Activated CD8-positive, alpha-beta memory T cell treated with anti-CD3 and anti-CD28 coated beads, Interleukin-2, amount 10 ng/mL, durations not matched to agents 7 days and 5 days (primary cell): ENCODE data around the gene GATAD2B. TPM values are rescaled to one million over a fixed set of nuclear protein-coding genes. Genes with fewer than 3 reads are reported as not detected.
"Not testable (repeated sequence)": the region's sequence is repeated elsewhere in the genome, so short reads cannot be mapped to it uniquely, and the experiment has no call there.

ENCODE experiments used
- ATAC-seq: fragments of 150-1000 bp; cut with Tn5 transposase; one replicate; pipeline ENCODE4 v1.10.0; 2021; ENCODE audit warnings: moderate library complexity
- CTCF ChIA-PET: fragments of 350-600 bp; sonication (Branson Sonifier 250); formaldehyde crosslinking; loops from one replicate; lab custom pipeline; 2021; ENCODE audit warnings: antibody characterized with exemption; lab: Charles Lee
- DNase-seq: peaks from one replicate; pipeline ENCODE4 v3.0.0-alpha.2; 2020
- H3K27ac Mint-ChIP-seq: one replicate; pipeline ENCODE4 v1.8.0; 2021; ENCODE audit warnings: mild to moderate bottlenecking, mixed read lengths
- H3K27me3 Mint-ChIP-seq: one replicate; pipeline ENCODE4 v1.8.0; 2021; ENCODE audit warnings: mixed read lengths
- H3K36me3 Mint-ChIP-seq: one replicate; pipeline ENCODE4 v1.8.0; 2021; ENCODE audit warnings: mild to moderate bottlenecking, mixed read lengths
- H3K4me1 Mint-ChIP-seq: one replicate; pipeline ENCODE4 v1.8.0; 2021; ENCODE audit warnings: mixed read lengths
- H3K4me3 Mint-ChIP-seq: one replicate; pipeline ENCODE4 v1.8.0; 2021; ENCODE audit warnings: mild to moderate bottlenecking, moderate library complexity, mixed read lengths
- H3K9me3 Mint-ChIP-seq: one replicate; pipeline ENCODE4 v1.8.0; 2022; ENCODE audit warnings: low read depth, mixed read lengths
- total RNA-seq, 2 experiments: library from RNA; stranded (reverse); gene quantifications; one replicate each; pipeline ENCODE4 v1.2.3, GENCODE V29; 2021

The GATAD2B gene
- total RNA-seq, 2 experiments from 2014 or later: 72.5 to 77.9 TPM

DNA sequence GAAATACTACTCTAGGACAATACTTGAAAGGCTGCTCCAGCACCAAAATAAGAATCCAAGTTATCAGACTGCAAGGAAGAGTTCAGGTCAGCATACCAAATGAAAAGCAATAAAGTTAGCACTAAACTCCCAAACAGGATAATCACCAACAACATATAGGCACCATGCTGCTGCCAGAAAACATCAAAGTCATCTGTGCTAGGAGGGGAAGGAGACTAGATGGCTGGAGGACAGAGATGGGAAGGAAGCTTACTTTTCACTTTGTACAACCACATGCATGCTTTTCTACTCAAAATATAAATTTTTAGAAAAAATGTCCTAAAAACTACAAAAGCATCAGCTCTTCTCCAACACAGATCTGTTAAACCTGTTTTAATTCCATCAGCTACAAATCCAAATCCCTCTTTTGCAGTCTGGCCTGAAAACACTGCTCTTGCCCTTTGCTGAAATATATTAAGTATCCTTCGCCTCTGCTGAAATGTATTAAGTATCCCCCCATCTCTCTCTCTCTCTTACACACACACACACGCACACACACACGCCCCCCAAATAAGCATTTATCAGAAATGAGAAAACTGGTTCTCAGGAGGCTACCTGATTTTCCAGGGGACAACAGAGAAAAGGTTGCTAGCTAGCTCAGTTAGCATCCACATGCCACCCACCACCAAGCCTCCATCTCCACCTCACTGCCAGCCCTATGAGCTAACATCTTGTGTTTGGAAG, 1.5 kb downstream of the GATAD2B start:
- no peak for DNase-seq
- Mint-ChIP-seq H3K9me3 (no peaks in the 10 kb centered on the region), H3K27me3 (no peaks in the 10 kb centered on the region), H3K4me1 (peaks cover 48% of the 10 kb centered on the region), H3K27ac (peak overlapping the region; percentile 95), H3K4me3 (peak overlapping the region; percentile 96), H3K36me3 (peaks cover 16% of the 10 kb centered on the region)
- CTCF ChIA-PET: interaction anchor here (0.8 to 8.9 kb wide), 12 partner anchors 10 to 146 kb away, joined by 3 to 61 read pairs (median 4); partner anchors contain the start of genes CREB3L4, DENND4B, RAB13 and SLC27A3
- ATAC-seq: no peak

DNA sequence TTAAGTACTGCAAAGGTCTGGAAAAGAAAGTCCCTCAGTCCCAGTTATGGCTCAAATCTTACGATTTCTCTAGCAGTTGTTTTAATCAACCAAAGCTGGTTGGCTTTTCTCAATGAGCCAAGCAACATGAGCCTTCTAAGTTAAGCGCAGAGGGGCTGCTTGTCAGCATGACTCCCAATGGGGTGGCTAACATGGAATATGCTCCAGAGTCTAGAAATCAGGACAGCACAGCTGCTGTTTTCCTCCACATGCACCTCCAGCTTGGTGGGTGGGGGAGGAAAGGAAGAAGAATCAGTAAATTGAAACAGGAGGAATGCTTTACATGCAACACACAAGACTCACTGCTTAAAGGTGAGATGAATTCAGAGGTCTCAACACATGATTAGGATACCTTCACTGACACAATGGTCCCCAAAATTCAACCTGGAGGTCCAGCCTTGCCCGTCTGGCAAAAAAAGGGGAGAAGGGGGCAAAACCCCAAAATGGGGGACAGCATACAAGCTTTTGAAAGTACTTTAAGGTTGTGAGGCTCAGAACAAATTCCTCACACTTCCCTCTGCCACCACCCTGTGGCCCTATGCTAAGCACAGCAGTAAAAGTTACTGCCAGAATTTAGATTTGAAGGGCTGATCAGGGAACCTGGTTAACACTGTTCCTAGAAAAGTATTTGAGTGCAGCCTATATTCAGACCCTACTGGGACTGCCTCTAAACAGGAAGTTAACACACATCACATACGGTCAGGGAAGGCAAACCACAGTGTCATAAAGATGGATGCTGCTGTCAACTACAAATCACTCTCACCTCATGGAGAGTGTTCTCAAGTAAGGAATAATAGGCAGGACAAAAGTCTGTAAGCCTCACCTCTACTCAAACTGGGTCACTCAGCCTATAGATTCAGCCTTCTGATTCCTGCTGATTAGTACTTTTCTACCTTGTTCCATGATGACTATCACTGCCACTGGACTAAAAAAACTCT, 2.6 kb downstream of the GATAD2B start:
- H3K27me3 Mint-ChIP-seq: no peaks in the 10 kb centered on the region
- H3K4me1 Mint-ChIP-seq: peaks cover 49% of the 10 kb centered on the region
- ATAC-seq (peak; percentile 1), DNase-seq (peak; percentile 66)
- H3K36me3 Mint-ChIP-seq: peaks cover 18% of the 10 kb centered on the region
- H3K9me3 Mint-ChIP-seq: no peaks in the 10 kb centered on the region
- H3K4me3 Mint-ChIP-seq: peak overlapping the region; percentile 96
- H3K27ac Mint-ChIP-seq: peak overlapping the region; percentile 95
- CTCF ChIA-PET: interaction anchor here (0.8 to 8.9 kb wide), 15 partner anchors 9 to 145 kb away, joined by 3 to 61 read pairs (median 5); partner anchors contain the start of genes CREB3L4, DENND4B, RAB13 and SLC27A3

DNA sequence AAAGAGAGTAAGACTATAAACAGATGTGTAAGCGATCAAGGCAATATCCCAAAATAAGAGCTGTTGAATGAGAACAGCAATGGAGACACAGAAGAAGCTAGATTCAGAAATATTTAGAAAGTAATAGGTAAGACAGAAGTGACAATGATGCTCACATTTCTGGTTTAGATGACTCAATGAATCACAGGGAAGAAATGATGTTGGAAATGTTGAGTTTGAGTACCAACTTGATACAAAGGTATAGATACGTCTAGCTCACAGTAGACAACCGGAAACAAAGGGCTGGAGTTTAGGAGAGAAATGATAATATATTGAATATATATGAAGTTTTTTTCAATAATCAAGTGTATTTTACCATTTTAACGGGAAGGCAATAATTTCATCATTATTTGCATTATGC, 6.5 kb downstream of the GATAD2B start:
- ATAC-seq (no peak), DNase-seq (no peak)
- CTCF ChIA-PET: interaction anchor here (1.1 kb wide), 1 partner anchor 31 kb away, joined by 3 read pairs; no protein-coding TSS in a partner anchor
- H3K4me1 Mint-ChIP-seq: peaks cover 39% of the 10 kb centered on the region
- H3K27me3 Mint-ChIP-seq: no peaks in the 10 kb centered on the region
- H3K4me3 Mint-ChIP-seq: no peak overlapping the region
- H3K36me3 Mint-ChIP-seq: peaks cover 24% of the 10 kb centered on the region
- H3K9me3 Mint-ChIP-seq: no peaks in the 10 kb centered on the region
- H3K27ac Mint-ChIP-seq: no peak overlapping the region

DNA sequence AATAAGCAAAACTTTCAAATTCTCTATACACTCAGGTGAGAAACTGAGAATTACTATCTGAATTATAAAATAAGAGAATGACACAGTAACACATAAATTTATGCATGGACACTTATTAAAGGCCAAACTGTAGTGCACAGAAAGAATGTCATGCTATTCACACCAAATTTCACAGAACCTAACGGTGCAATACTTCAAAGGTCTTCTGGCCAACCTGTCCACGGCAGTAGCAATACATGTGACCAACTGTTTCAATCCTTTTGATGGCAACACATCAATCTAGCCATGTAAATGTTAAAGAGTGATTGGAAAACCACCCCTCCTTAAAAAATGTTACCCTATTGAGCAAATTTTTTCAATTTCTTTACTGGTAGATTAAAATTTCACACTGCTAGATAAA, 10.4 kb downstream of the GATAD2B start:
- no peaks in the 10 kb centered on the region for H3K27me3 Mint-ChIP-seq
- ATAC-seq (no peak), DNase-seq (no peak)
- H3K36me3 Mint-ChIP-seq: peaks cover 18% of the 10 kb centered on the region
- H3K9me3 Mint-ChIP-seq: no peaks in the 10 kb centered on the region
- CTCF ChIA-PET: no interaction called here
- H3K4me3 Mint-ChIP-seq: no peak overlapping the region
- H3K4me1 Mint-ChIP-seq: peaks cover 7% of the 10 kb centered on the region
- H3K27ac Mint-ChIP-seq: no peak overlapping the region

DNA sequence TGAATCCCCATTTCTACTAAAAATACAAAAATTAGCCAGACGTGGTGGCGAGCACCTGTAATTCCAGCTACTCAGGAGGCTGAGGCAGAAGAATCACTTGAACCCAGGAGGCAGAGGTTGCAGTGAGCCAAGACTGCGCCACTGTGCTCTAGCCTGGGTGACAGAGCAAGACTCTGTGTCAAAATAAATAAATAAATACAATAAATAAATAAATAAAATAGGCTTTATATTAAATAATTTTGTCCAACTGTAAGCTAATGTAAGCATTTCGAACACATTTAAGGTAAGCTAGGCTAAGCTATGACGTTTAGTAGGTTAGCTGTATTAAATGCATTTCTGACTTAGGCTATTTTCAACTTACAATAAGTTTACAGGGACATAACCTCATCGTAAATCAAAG, 12.2 kb downstream of the GATAD2B start:
- not testable (repeated sequence) for DNase-seq, H3K4me3 Mint-ChIP-seq

DNA sequence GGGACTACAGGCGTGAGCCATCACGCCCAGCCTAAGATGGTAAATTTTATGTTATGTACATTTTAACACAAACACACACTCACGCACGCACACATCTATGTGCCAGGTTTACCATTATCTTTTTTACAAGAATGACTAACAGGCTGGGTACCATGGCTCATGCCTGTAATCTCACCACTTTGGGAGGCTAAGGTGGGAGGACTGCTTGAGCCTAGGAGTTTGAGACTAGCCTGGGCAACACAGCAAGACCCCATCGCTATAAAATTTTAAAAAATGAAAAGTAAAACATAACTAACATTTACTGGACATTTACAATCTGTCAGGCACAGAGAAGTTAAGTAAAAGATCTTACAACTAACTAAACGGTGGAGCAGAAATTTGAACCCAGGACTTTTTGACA, 14.7 kb downstream of the GATAD2B start:
- no peaks in the 10 kb centered on the region for H3K9me3 Mint-ChIP-seq
- ATAC-seq: no peak
- CTCF ChIA-PET: no interaction called here
- peaks cover 29% of the 10 kb centered on the region for H3K36me3 Mint-ChIP-seq
- no peak overlapping the region for H3K27ac Mint-ChIP-seq
- H3K27me3 Mint-ChIP-seq: no peaks in the 10 kb centered on the region
- DNase-seq: no peak
- H3K4me1 Mint-ChIP-seq: peaks cover 18% of the 10 kb centered on the region
- H3K4me3 Mint-ChIP-seq: no peak overlapping the region

More for the DNA sequence above, 12.2 kb downstream of the GATAD2B start:
- CTCF ChIA-PET: interaction anchor here (0.6 to 2.0 kb wide), 5 partner anchors 9 to 89 kb away, joined by 3 to 5 read pairs (median 4); no protein-coding TSS in a partner anchor
- not testable (repeated sequence) for H3K9me3 Mint-ChIP-seq, H3K27ac Mint-ChIP-seq, H3K27me3 Mint-ChIP-seq, ATAC-seq
- H3K36me3 Mint-ChIP-seq: peaks cover 25% of the 10 kb centered on the region
- peaks cover 14% of the 10 kb centered on the region for H3K4me1 Mint-ChIP-seq

DNA sequence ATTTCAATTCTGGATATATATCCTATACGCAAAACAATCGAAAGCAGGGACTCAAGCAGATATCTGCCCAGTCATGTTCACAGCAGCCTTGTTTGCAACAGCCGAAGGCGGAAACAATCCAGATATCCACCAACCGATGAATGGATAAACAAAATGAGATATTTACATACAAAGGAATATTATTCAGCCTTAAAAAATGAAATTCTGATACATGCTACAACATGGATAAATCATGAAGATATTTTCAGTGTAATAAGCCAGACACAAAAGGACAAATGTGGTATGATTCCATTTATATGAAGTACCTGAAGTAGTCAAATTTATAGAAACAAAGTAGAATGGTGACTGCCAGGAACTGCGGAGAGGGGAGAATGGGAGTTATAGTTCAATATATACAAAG, 15.6 kb downstream of the GATAD2B start:
- Mint-ChIP-seq H3K27ac (no peak overlapping the region), H3K4me1 (peaks cover 18% of the 10 kb centered on the region), H3K9me3 (no peaks in the 10 kb centered on the region), H3K36me3 (peaks cover 27% of the 10 kb centered on the region), H3K27me3 (no peaks in the 10 kb centered on the region), H3K4me3 (no peak overlapping the region)
- no peak for DNase-seq
- CTCF ChIA-PET: no interaction called here
- no peak for ATAC-seq

DNA sequence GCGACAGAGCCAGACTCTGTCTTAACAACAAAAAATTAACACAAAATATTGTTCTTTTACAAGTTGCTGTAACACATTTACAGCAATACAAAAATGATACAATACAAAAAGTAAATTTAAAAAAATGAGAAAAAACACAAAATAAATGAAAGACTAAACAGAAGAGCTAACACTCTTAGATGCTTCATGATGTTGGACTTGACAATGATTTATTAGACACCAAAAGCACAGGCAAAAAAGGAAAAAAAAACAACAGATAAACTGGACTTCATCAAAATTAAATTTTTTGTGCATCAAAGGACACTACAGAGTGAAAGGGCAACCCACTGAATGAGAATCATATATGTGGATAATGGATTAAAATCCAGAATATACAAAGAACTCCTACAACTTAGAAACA, 16.4 kb downstream of the GATAD2B start:
- no peak overlapping the region for H3K4me3 Mint-ChIP-seq
- DNase-seq: no peak
- H3K27ac Mint-ChIP-seq: no peak overlapping the region

DNA sequence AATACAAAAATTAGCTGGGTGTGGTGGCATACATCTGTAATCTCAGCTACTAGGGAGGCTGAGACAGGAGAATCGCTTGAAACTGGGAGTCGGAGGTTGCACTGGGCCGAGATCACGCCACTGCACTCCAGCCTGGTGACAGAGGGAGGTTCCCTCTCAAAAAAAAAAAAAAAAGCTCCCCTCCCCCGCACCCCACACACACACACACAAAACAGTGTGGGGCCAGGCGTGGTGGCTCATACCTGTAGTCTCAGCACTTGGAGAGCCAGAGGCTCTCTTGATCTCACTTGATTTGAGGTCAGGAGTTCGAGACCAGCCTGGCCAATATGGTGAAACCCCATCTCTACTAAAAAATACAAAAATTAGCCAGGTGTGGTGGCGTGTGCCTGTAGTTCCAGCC, 16.9 kb downstream of the GATAD2B start:
- H3K9me3 Mint-ChIP-seq, H3K27ac Mint-ChIP-seq, H3K4me3 Mint-ChIP-seq, ATAC-seq, DNase-seq, H3K27me3 Mint-ChIP-seq: not testable (repeated sequence)
- peaks cover 13% of the 10 kb centered on the region for H3K4me1 Mint-ChIP-seq
- CTCF ChIA-PET: interaction anchor here (1.1 kb wide), 1 partner anchor 16 kb away, joined by 3 read pairs; no protein-coding TSS in a partner anchor
- H3K36me3 Mint-ChIP-seq: peaks cover 20% of the 10 kb centered on the region

More for the DNA sequence above, 16.4 kb downstream of the GATAD2B start:
- peaks cover 23% of the 10 kb centered on the region for H3K36me3 Mint-ChIP-seq
- CTCF ChIA-PET: interaction anchor here (1.1 kb wide), 1 partner anchor 15 kb away, joined by 3 read pairs; no protein-coding TSS in a partner anchor
- H3K4me1 Mint-ChIP-seq: peaks cover 16% of the 10 kb centered on the region
- no peaks in the 10 kb centered on the region for H3K27me3 Mint-ChIP-seq
- no peak for ATAC-seq
- no peaks in the 10 kb centered on the region for H3K9me3 Mint-ChIP-seq

DNA sequence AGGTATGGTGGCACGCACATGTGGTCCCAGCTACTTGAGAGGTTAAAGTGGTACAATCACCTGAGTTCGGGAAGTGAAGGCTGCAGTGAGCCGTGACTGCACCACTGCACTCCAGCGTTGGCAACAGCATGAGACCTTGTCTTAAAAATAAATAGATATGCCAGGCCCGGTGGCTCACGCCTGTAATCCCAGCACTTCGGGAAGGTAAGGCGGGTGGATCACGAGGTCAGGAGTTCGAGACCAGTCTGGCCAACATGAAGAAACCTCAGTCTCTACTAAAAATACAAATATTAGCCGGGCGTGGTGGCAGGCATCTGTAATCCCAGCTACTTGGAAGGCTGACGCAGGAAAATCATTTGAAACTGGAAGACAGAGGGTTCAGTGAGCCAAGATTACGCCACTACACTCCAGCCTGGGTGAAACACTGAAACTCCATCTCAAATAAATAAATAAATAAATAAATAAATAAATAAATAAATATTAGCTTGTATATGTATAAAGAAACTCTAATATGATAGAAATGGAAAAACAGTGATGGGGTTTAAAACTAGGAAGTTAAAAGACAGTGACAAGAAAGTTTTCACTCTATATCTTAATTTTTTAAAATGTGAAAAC, 18.8 kb downstream of the GATAD2B start:
- DNase-seq: no peak
- H3K4me1 Mint-ChIP-seq: peaks cover 16% of the 10 kb centered on the region
- CTCF ChIA-PET: no interaction called here
- no peaks in the 10 kb centered on the region for H3K27me3 Mint-ChIP-seq
- H3K27ac Mint-ChIP-seq: no peak overlapping the region
- peaks cover 22% of the 10 kb centered on the region for H3K36me3 Mint-ChIP-seq
- H3K4me3 Mint-ChIP-seq: no peak overlapping the region
- no peaks in the 10 kb centered on the region for H3K9me3 Mint-ChIP-seq
- no peak for ATAC-seq

DNA sequence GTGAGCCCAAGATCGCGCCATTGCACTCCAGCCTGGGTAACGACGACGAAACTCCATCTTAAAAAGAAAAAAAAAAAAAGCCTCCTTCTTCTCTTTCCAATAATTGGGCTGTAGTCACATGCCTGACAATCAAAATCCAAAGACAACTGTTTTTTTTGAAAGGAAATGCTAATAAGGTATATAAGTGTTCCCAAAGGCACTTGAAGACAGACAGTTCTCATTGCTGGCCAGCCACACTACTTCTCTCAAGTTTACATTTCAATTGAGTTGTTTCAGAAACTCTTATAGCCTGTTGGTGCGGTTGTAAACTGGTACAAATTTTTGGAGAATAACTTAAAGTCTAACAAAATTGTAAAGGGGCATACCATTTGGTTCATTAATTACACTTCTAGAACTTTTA, 23.3 kb downstream of the GATAD2B start:
- H3K27ac Mint-ChIP-seq: no peak overlapping the region
- ATAC-seq (no peak), DNase-seq (no peak)
- no peaks in the 10 kb centered on the region for H3K27me3 Mint-ChIP-seq
- peaks cover 13% of the 10 kb centered on the region for H3K4me1 Mint-ChIP-seq
- CTCF ChIA-PET: no interaction called here
- no peaks in the 10 kb centered on the region for H3K9me3 Mint-ChIP-seq
- peaks cover 12% of the 10 kb centered on the region for H3K36me3 Mint-ChIP-seq
- H3K4me3 Mint-ChIP-seq: no peak overlapping the region

DNA sequence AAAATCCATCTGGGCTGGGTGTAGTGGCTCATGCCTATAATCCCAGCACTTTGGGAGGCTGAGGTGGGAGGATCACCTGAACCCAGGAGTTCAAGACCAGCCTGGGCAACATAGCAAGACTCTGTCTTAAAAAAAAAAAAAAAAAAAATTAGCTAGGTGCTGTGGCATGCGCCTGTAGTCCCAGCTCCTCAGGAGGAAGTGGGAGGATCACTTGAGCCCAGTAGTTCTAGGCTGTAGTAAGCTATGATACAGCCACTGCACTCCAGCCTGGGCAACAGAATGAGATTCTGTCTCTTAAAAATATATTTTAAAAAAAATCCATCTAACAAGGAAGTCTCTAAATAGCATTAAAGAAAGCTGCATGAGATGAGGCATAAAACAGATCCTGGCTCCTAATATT, 26.9 kb downstream of the GATAD2B start:
- H3K27ac Mint-ChIP-seq, ATAC-seq: not testable (repeated sequence)

DNA sequence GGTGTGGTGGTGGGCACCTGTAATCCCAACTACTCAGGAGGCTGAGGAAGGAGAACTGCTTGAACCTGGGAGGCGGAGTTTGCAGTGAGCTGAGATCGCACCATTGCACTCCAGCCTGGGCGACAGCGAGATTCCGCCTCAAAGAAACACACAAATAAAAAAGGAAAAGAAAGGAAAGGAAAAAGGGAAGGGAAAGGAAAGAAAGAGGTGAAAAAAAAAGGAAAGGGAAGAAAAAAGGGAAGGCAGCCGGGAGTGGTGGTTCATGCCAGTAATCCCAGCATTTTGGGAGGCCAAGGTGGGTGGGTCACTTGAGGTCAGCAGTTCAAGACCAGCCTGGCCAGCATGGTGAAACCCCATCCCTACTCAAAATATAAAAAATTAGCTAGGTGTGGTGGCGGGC, 31.7 kb downstream of the GATAD2B start:
- H3K27ac Mint-ChIP-seq, H3K27me3 Mint-ChIP-seq, ATAC-seq, DNase-seq, H3K4me3 Mint-ChIP-seq, CTCF ChIA-PET, H3K9me3 Mint-ChIP-seq: not testable (repeated sequence)
- Mint-ChIP-seq H3K36me3 (peaks cover 20% of the 10 kb centered on the region), H3K4me1 (peaks cover 30% of the 10 kb centered on the region)

More for the DNA sequence above, 26.9 kb downstream of the GATAD2B start:
- H3K36me3 Mint-ChIP-seq: peaks cover 15% of the 10 kb centered on the region
- H3K9me3 Mint-ChIP-seq, H3K4me3 Mint-ChIP-seq, H3K27me3 Mint-ChIP-seq, DNase-seq: not testable (repeated sequence)
- CTCF ChIA-PET: interaction anchor here (1.7 kb wide), 1 partner anchor 98 kb away, joined by 5 read pairs; no protein-coding TSS in a partner anchor
- peaks cover 15% of the 10 kb centered on the region for H3K4me1 Mint-ChIP-seq
